NT2/D1 (cell line): ENCODE measurements around the gene SLC6A9.

Source experiments
- DNase-seq: peaks from one replicate; pipeline ENCODE4 v3.0.0-alpha.2; 2011; ENCODE audit warnings: low read depth, low spot score
- H3K27me3 ChIP-seq: 2 replicates; pipeline ENCODE4 v1.6.0; 2011; ENCODE audit warnings: mild to moderate bottlenecking; ENCODE audit not compliant: insufficient read length, insufficient read depth
- H3K36me3 ChIP-seq: 2 replicates; pipeline ENCODE4 v1.6.1; 2011; ENCODE audit warnings: mild to moderate bottlenecking, low read length, mixed read lengths; ENCODE audit not compliant: insufficient read depth, insufficient read length
- H3K4me1 ChIP-seq: 2 replicates; pipeline ENCODE4 v1.5.1; 2011; ENCODE audit not compliant: insufficient read depth, insufficient read length
- H3K4me3 ChIP-seq: 2 replicates; pipeline ENCODE4 v1.5.1; 2011; ENCODE audit warnings: low read depth; ENCODE audit not compliant: insufficient read length
- H3K9ac ChIP-seq: 2 replicates; pipeline ENCODE4 v1.6.0; 2011; ENCODE audit warnings: low read depth; ENCODE audit not compliant: insufficient read length
- H3K9me3 ChIP-seq: 2 replicates; pipeline ENCODE4 v1.5.1; 2011; ENCODE audit warnings: mild to moderate bottlenecking, low read length; ENCODE audit not compliant: insufficient read depth
- SUZ12 ChIP-seq: IDR thresholded peaks from 2 replicates; pipeline ENCODE4 v1.6.1; 2011; ENCODE audit not compliant: insufficient read length, insufficient read depth; ENCODE audit errors: extremely low read depth
- YY1 ChIP-seq: IDR thresholded peaks from 2 replicates; pipeline ENCODE4 v1.6.1; 2011; ENCODE audit not compliant: insufficient read length, insufficient read depth
- ZNF274 ChIP-seq: IDR thresholded peaks from 2 replicates; pipeline ENCODE4 v1.6.1; 2011; ENCODE audit warnings: mild to moderate bottlenecking, low read depth, low read length

The SLC6A9 gene

GRCh38 chr1:44038876-44039657 is 7.8 kb upstream of the SLC6A9 start:
- no peaks in the 10 kb centered on the region for H3K9me3 ChIP-seq

GRCh38 chr1:44037154-44037553 is 5.9 kb upstream of the SLC6A9 start:
- H3K9ac ChIP-seq, result no peak overlapping the region
- no peak overlapping the region for H3K4me3 ChIP-seq
- TF ChIP-seq YY1, result no peak
- no peak for TF ChIP-seq SUZ12
- TF ChIP-seq ZNF274, result no peak
- H3K9me3 ChIP-seq, result no peaks in the 10 kb centered on the region
- H3K27me3 ChIP-seq, result peaks cover 5% of the 10 kb centered on the region
- no peak for DNase-seq
- no peaks in the 10 kb centered on the region for H3K36me3 ChIP-seq
- H3K4me1 ChIP-seq, result peaks cover 24% of the 10 kb centered on the region

More at GRCh38 chr1:44038876-44039657, 7.8 kb upstream of the SLC6A9 start:
- Histone ChIP-seq H3K27me3 (peaks cover 5% of the 10 kb centered on the region), H3K4me3 (no peak overlapping the region), H3K4me1 (peaks cover 21% of the 10 kb centered on the region), H3K36me3 (no peaks in the 10 kb centered on the region), H3K9ac (no peak overlapping the region)
- no peak for DNase-seq
- TF ChIP-seq SUZ12, result no peak
- TF ChIP-seq ZNF274, result no peak
- no peak for TF ChIP-seq YY1

- Histone ChIP-seq H3K4me1 (peaks cover 26% of the 10 kb centered on the region), H3K9ac (peak overlapping the region; percentile 42), H3K9me3 (no peaks in the 10 kb centered on the region), H3K27me3 (peaks cover 5% of the 10 kb centered on the region), H3K4me3 (no peak overlapping the region), H3K36me3 (no peaks in the 10 kb centered on the region)
- no peak for TF ChIP-seq ZNF274
- TF ChIP-seq YY1, result no peak
- no peak for TF ChIP-seq SUZ12
- DNase-seq, result peak; percentile 63
These were observed 5.3 kb upstream of the SLC6A9 start for GRCh38 chr1:44036409-44037139.

- Histone ChIP-seq H3K27me3 (peaks cover 5% of the 10 kb centered on the region), H3K9me3 (no peaks in the 10 kb centered on the region), H3K9ac (peak overlapping the region; percentile 42), H3K4me3 (no peak overlapping the region), H3K4me1 (peaks cover 26% of the 10 kb centered on the region), H3K36me3 (no peaks in the 10 kb centered on the region)
- no peak for DNase-seq
- no peak for TF ChIP-seq YY1
These were observed 4.6 kb upstream of the SLC6A9 start for GRCh38 chr1:44035726-44036408.

GRCh38 chr1:44034976-44035716 is 3.9 kb upstream of the SLC6A9 start:
- TF ChIP-seq SUZ12 (no peak), YY1 (no peak), ZNF274 (no peak)
- H3K9me3 ChIP-seq, result no peaks in the 10 kb centered on the region
- no peak overlapping the region for H3K4me3 ChIP-seq
- H3K9ac ChIP-seq, result no peak overlapping the region
- peaks cover 26% of the 10 kb centered on the region for H3K4me1 ChIP-seq
- H3K27me3 ChIP-seq, result no peaks in the 10 kb centered on the region
- DNase-seq, result no peak
- no peaks in the 10 kb centered on the region for H3K36me3 ChIP-seq

- TF ChIP-seq SUZ12 (no peak), YY1 (no peak), ZNF274 (no peak)
- Histone ChIP-seq H3K4me1 (peaks cover 28% of the 10 kb centered on the region), H3K36me3 (no peaks in the 10 kb centered on the region), H3K27me3 (peaks cover under 1% of the 10 kb centered on the region), H3K9ac (no peak overlapping the region), H3K9me3 (no peaks in the 10 kb centered on the region), H3K4me3 (no peak overlapping the region)
- DNase-seq, result no peak
These were observed 3.2 kb upstream of the SLC6A9 start for GRCh38 chr1:44034423-44034822.

GRCh38 chr1:44033756-44034155 is 2.5 kb upstream of the SLC6A9 start:
- peak overlapping the region; percentile 12 for H3K9ac ChIP-seq
- no peak for DNase-seq
- H3K4me3 ChIP-seq, result no peak overlapping the region
- H3K36me3 ChIP-seq, result no peaks in the 10 kb centered on the region
- peaks cover 8% of the 10 kb centered on the region for H3K27me3 ChIP-seq
- H3K4me1 ChIP-seq, result peaks cover 33% of the 10 kb centered on the region
- no peaks in the 10 kb centered on the region for H3K9me3 ChIP-seq
- TF ChIP-seq YY1 (no peak), SUZ12 (no peak), ZNF274 (no peak)
